WTC11 (cell line): Measurements from ENCODE around the gene CCDC137. TPM values are rescaled to one million over a fixed set of nuclear protein-coding genes. Genes with fewer than 3 reads are reported as not detected.

Experiments
- ATAC-seq: fragments of 200-7000 bp; cut with Tn5 transposase; 2 replicates; pipeline ENCODE4 v1.10.0; 2021; ENCODE audit warnings: mild to moderate bottlenecking, moderate library complexity
- CTCF ChIA-PET: fragments of 300-600 bp; sonication (Branson Sonifier 250); formaldehyde crosslinking; loops from one replicate; lab custom pipeline; 2021; ENCODE audit warnings: antibody characterized with exemption; lab: Charles Lee
- POLR2A ChIA-PET: fragments of 350-600 bp; sonication (Branson Sonifier 250); formaldehyde crosslinking; loops from one replicate; lab custom pipeline; 2021; ENCODE audit warnings: antibody characterized with exemption; lab: Charles Lee
- DNase-seq: peaks from one replicate; pipeline ENCODE4 v3.0.0; 2021; ENCODE audit warnings: low spot score
- H3K27ac Mint-ChIP-seq: 2 replicates; pipeline ENCODE4 v1.8.0; 2021; ENCODE audit warnings: mixed read lengths
- H3K27me3 Mint-ChIP-seq: 2 replicates; pipeline ENCODE4 v1.8.0; 2021; ENCODE audit warnings: low read depth, mild to moderate bottlenecking, moderate library complexity, mixed read lengths
- H3K36me3 Mint-ChIP-seq: 2 replicates; pipeline ENCODE4 v1.8.0; 2021; ENCODE audit warnings: mixed read lengths
- H3K4me1 Mint-ChIP-seq: 2 replicates; pipeline ENCODE4 v1.8.0; 2022; ENCODE audit warnings: mixed read lengths
- H3K4me3 Mint-ChIP-seq: 2 replicates; pipeline ENCODE4 v1.8.0; 2021; ENCODE audit warnings: mild to moderate bottlenecking, moderate library complexity, mixed read lengths
- H3K9me3 Mint-ChIP-seq: 2 replicates; pipeline ENCODE4 v1.8.0; 2021; ENCODE audit warnings: mixed read lengths
- ATF1 ChIP-seq: sonication (generic); formaldehyde crosslinking; IDR thresholded peaks from 2 replicates; pipeline ENCODE4 v1.8.1; 2023; ENCODE audit warnings: mild to moderate bottlenecking, moderate library complexity, missing genetic modification reagents
- EMX1 ChIP-seq: fragments of 250-450 bp; sonication (Bioruptor Pico); IDR thresholded peaks from 2 replicates; pipeline ENCODE4 v1.8.0; 2021; ENCODE audit warnings: mild to moderate bottlenecking
- GABPB1 ChIP-seq: sonication (generic); formaldehyde crosslinking; IDR thresholded peaks from 2 replicates; pipeline ENCODE4 v1.8.1; 2023; ENCODE audit warnings: mild to moderate bottlenecking, missing genetic modification reagents
- HMGA2 ChIP-seq: fragments of 250-450 bp; sonication (Bioruptor Pico); IDR thresholded peaks from 2 replicates; pipeline ENCODE4 v1.4.0; 2021; ENCODE audit warnings: mild to moderate bottlenecking, moderate library complexity
- MXD4 ChIP-seq: fragments of 250-450 bp; sonication (Bioruptor Pico); IDR thresholded peaks from 2 replicates; pipeline ENCODE4 v1.8.0; 2021; ENCODE audit warnings: mild to moderate bottlenecking, moderate library complexity, borderline replicate concordance
- OVOL2 ChIP-seq: fragments of 250-450 bp; sonication (Bioruptor Pico); IDR thresholded peaks from 2 replicates; pipeline ENCODE4 v1.9.0; 2021; ENCODE audit warnings: mild to moderate bottlenecking, borderline replicate concordance
- SP1 ChIP-seq: sonication (generic); formaldehyde crosslinking; conservative IDR thresholded peaks from 2 replicates; pipeline ENCODE4 v1.8.1; 2022; ENCODE audit warnings: missing genetic modification reagents
- TEAD1 ChIP-seq: sonication (generic); formaldehyde crosslinking; IDR thresholded peaks from 2 replicates; pipeline ENCODE4 v1.8.0; 2022; ENCODE audit warnings: mild to moderate bottlenecking, missing genetic modification reagents
- TEAD4 ChIP-seq: sonication (generic); formaldehyde crosslinking; IDR thresholded peaks from 2 replicates; pipeline ENCODE4 v1.8.0; 2022; ENCODE audit warnings: mild to moderate bottlenecking, missing genetic modification reagents
- ZBTB21 ChIP-seq: sonication (generic); formaldehyde crosslinking; IDR thresholded peaks from 2 replicates; pipeline ENCODE4 v1.8.1; 2023; ENCODE audit warnings: mild to moderate bottlenecking, missing genetic modification reagents, borderline replicate concordance
- ZNF263 ChIP-seq: sonication (generic); formaldehyde crosslinking; IDR thresholded peaks from 2 replicates; pipeline ENCODE4 v1.8.1; 2022; ENCODE audit warnings: low read depth, mild to moderate bottlenecking, moderate library complexity, missing genetic modification reagents
- total RNA-seq: library from RNA; stranded (reverse); gene quantifications from 3 replicates; pipeline ENCODE4 v1.2.3, GENCODE V29; 2021
- TF ChIP-seq, protein P1 (sequence below): fragments of 250-450 bp; sonication (Bioruptor Pico); IDR thresholded peaks from 2 replicates; pipeline ENCODE4 v1.9.0; 2021; ENCODE audit warnings: moderate library complexity, mild to moderate bottlenecking, inconsistent platforms, borderline replicate concordance
- TF ChIP-seq, protein P2 (sequence below): fragments of 250-450 bp; sonication (Bioruptor Pico); IDR thresholded peaks from 2 replicates; pipeline ENCODE4 v1.9.0; 2021; ENCODE audit warnings: mild to moderate bottlenecking
- TF ChIP-seq, protein P3 (sequence below): sonication (generic); formaldehyde crosslinking; conservative IDR thresholded peaks from 2 replicates; pipeline ENCODE4 v1.8.1; 2022; ENCODE audit warnings: mild to moderate bottlenecking, missing genetic modification reagents
- TF ChIP-seq, protein P4 (sequence below): sonication (generic); formaldehyde crosslinking; IDR thresholded peaks from 2 replicates; pipeline ENCODE4 v1.8.0; 2022; ENCODE audit warnings: mild to moderate bottlenecking, missing genetic modification reagents
- TF ChIP-seq, protein P5 (sequence below): sonication (generic); formaldehyde crosslinking; IDR thresholded peaks from 2 replicates; pipeline ENCODE4 v1.8.1; 2022; ENCODE audit warnings: mild to moderate bottlenecking, moderate library complexity, missing genetic modification reagents
- TF ChIP-seq, protein P6 (sequence below): sonication (generic); formaldehyde crosslinking; IDR thresholded peaks from 2 replicates; pipeline ENCODE4 v1.8.0; 2023; ENCODE audit warnings: mild to moderate bottlenecking, missing genetic modification reagents
- TF ChIP-seq, protein P7 (sequence below): sonication (generic); formaldehyde crosslinking; IDR thresholded peaks from 2 replicates; pipeline ENCODE4 v1.8.1; 2023; ENCODE audit warnings: mild to moderate bottlenecking, moderate library complexity, missing genetic modification reagents

The CCDC137 gene
- total RNA-seq, 1 experiment from 2014 or later, result 36.8 TPM

DNA sequence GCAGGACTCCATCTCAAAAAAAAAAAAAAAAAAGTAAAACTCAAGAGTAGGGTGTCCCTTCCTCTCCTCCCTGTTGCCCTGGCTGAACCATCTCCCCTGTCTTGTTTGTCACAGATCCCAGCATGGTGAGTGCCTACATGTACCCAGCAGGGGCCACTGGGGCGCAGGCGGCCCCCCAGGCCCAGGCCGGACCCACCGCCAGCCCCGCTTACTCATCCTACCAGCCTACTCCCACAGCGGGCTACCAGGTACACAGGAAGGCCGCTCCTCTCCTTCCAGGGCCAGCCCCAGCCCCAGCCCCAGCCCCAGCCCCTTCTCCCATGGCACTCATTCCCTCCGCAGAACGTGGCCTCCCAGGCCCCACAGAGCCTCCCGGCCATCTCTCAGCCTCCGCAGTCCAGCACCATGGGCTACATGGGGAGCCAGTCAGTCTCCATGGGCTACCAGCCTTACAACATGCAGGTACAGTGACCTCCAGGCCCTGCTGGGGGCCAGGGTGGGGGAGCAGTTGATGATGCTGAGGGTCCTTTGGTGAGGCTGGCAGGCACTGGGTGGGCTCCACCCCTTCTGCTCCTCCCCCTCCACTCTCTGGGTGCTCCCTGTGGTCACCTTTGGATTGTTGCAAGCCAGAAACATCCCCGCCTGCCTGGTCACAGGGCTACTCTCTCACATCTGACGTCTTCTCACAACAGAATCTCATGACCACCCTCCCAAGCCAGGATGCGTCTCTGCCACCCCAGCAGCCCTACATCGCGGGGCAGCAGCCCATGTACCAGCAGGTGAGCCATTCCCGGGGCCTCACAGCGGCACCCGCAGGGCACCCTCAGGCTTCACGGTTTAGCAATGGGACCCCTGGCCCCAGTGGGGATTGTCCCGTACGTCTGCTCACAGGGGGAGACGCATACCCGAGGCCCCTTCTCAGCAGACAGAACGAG, 34.1 kb downstream of the CCDC137 start:
- DNase-seq (no peak), ATAC-seq (no peak)
- peak overlapping the region; percentile 70 for H3K27ac Mint-ChIP-seq
- CTCF ChIA-PET, result no interaction called here
- POLR2A ChIA-PET, result no interaction called here
- H3K36me3 Mint-ChIP-seq, result peaks cover 43% of the 10 kb centered on the region
- peaks cover 16% of the 10 kb centered on the region for H3K4me1 Mint-ChIP-seq
- H3K4me3 Mint-ChIP-seq, result 0 out of 2 replicates have a peak overlapping the region, but pooled peaks have one; percentile 17
- TF ChIP-seq SP1 (CRISPR knock-in tag), result no peak
- TF ChIP-seq, protein P1, sequence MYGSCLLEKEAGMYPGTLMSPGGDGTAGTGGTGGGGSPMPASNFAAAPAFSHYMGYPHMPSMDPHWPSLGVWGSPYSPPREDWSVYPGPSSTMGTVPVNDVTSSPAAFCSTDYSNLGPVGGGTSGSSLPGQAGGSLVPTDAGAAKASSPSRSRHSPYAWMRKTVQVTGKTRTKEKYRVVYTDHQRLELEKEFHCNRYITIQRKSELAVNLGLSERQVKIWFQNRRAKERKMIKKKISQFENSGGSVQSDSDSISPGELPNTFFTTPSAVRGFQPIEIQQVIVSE (CRISPR knock-in tag), result no peak
- TF ChIP-seq HMGA2 (CRISPR knock-in tag), result no peak
- TF ChIP-seq OVOL2, result no peak
- TF ChIP-seq TEAD4 (CRISPR knock-in tag), result no peak
- TF ChIP-seq, protein P2, sequence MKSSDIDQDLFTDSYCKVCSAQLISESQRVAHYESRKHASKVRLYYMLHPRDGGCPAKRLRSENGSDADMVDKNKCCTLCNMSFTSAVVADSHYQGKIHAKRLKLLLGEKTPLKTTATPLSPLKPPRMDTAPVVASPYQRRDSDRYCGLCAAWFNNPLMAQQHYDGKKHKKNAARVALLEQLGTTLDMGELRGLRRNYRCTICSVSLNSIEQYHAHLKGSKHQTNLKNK (CRISPR knock-in tag), result no peak
- TF ChIP-seq, protein P3, sequence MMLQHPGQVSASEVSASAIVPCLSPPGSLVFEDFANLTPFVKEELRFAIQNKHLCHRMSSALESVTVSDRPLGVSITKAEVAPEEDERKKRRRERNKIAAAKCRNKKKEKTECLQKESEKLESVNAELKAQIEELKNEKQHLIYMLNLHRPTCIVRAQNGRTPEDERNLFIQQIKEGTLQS (CRISPR knock-in tag), result no peak
- TF ChIP-seq EMX1 (CRISPR knock-in tag), result no peak
- TF ChIP-seq, protein P4, sequence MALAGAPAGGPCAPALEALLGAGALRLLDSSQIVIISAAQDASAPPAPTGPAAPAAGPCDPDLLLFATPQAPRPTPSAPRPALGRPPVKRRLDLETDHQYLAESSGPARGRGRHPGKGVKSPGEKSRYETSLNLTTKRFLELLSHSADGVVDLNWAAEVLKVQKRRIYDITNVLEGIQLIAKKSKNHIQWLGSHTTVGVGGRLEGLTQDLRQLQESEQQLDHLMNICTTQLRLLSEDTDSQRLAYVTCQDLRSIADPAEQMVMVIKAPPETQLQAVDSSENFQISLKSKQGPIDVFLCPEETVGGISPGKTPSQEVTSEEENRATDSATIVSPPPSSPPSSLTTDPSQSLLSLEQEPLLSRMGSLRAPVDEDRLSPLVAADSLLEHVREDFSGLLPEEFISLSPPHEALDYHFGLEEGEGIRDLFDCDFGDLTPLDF, result no peak
- TF ChIP-seq, protein P5, sequence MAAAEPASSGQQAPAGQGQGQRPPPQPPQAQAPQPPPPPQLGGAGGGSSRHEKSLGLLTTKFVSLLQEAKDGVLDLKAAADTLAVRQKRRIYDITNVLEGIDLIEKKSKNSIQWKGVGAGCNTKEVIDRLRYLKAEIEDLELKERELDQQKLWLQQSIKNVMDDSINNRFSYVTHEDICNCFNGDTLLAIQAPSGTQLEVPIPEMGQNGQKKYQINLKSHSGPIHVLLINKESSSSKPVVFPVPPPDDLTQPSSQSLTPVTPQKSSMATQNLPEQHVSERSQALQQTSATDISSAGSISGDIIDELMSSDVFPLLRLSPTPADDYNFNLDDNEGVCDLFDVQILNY (CRISPR knock-in tag), result no peak
- TF ChIP-seq ATF1 (CRISPR knock-in tag), result no peak
- no peak for TF ChIP-seq TEAD1 (CRISPR knock-in tag)
- no peak for TF ChIP-seq MXD4 (CRISPR knock-in tag)
- TF ChIP-seq, protein P6, sequence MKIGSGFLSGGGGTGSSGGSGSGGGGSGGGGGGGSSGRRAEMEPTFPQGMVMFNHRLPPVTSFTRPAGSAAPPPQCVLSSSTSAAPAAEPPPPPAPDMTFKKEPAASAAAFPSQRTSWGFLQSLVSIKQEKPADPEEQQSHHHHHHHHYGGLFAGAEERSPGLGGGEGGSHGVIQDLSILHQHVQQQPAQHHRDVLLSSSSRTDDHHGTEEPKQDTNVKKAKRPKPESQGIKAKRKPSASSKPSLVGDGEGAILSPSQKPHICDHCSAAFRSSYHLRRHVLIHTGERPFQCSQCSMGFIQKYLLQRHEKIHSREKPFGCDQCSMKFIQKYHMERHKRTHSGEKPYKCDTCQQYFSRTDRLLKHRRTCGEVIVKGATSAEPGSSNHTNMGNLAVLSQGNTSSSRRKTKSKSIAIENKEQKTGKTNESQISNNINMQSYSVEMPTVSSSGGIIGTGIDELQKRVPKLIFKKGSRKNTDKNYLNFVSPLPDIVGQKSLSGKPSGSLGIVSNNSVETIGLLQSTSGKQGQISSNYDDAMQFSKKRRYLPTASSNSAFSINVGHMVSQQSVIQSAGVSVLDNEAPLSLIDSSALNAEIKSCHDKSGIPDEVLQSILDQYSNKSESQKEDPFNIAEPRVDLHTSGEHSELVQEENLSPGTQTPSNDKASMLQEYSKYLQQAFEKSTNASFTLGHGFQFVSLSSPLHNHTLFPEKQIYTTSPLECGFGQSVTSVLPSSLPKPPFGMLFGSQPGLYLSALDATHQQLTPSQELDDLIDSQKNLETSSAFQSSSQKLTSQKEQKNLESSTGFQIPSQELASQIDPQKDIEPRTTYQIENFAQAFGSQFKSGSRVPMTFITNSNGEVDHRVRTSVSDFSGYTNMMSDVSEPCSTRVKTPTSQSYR (CRISPR knock-in tag), result no peak
- no peak for TF ChIP-seq GABPB1
- TF ChIP-seq ZNF263 (CRISPR knock-in tag), result no peak
- TF ChIP-seq, protein P7, sequence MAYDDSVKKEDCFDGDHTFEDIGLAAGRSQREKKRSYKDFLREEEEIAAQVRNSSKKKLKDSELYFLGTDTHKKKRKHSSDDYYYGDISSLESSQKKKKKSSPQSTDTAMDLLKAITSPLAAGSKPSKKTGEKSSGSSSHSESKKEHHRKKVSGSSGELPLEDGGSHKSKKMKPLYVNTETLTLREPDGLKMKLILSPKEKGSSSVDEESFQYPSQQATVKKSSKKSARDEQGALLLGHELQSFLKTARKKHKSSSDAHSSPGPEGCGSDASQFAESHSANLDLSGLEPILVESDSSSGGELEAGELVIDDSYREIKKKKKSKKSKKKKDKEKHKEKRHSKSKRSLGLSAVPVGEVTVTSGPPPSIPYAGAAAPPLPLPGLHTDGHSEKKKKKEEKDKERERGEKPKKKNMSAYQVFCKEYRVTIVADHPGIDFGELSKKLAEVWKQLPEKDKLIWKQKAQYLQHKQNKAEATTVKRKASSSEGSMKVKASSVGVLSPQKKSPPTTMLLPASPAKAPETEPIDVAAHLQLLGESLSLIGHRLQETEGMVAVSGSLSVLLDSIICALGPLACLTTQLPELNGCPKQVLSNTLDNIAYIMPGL (CRISPR knock-in tag), result no peak
- no peak for TF ChIP-seq ZBTB21
- H3K27me3 Mint-ChIP-seq, result no peaks in the 10 kb centered on the region
- H3K9me3 Mint-ChIP-seq, result no peaks in the 10 kb centered on the region
